ENCODE data around the gene FMN1. TPM values are rescaled to one million over a fixed set of nuclear protein-coding genes. Genes with fewer than 3 reads are reported as not detected.

FMN1 gene
- total and polyA plus RNA-seq, 2 of the 8 experiments (the other 6 are each of a cell fraction or from before 2014, with no cell fraction given): 0.27 to 3.7 TPM

GRCh38 chr15:32786906-32787305 lies 407.6 kb downstream of the FMN1 start:
- H3K27me3 ChIP-seq (replicated peaks in 1 of 4; ENCODE audit: control insufficient read depth in 3 of 4, extremely low read depth in 1 of 4, insufficient read depth in 3 of 4, low read length in 3 of 4): no peaks in the 10 kb centered on the region
- H3K56ac ChIP-seq (replicated peaks; ENCODE audit: insufficient read length, low read depth, low read length): no peak overlapping the region
- H3K79me1 ChIP-seq (ENCODE audit: low read depth, low read length): no peaks in the 10 kb centered on the region
- H2BK120ac ChIP-seq (replicated peaks; ENCODE audit: low read depth, low read length): no peak overlapping the region
- H3K4me2 ChIP-seq (ENCODE audit: insufficient read depth in 1 of 2, low read depth in 2 of 2, low read length in 2 of 2): no peak overlapping the region
- no peaks in the 10 kb centered on the region for H3K9me3 ChIP-seq (ENCODE audit: insufficient read depth in 2 of 2, low read depth in 1 of 2, low read length in 1 of 2)
- H3K36me3 ChIP-seq (ENCODE audit: control insufficient read depth in 2 of 4, insufficient read depth in 4 of 4, low read length in 3 of 4): no peaks in the 10 kb centered on the region
- no peak overlapping the region for H3K4ac ChIP-seq (replicated peaks; ENCODE audit: insufficient read length, low read depth, low read length)
- DNase-seq (ENCODE audit: low read depth in 1 of 2, low spot score in 2 of 2): no peak
- no peak overlapping the region for H3K18ac ChIP-seq (ENCODE audit: extremely low read depth, low read length)
- H3K79me2 ChIP-seq (ENCODE audit: control insufficient read depth in 1 of 2, insufficient read depth in 2 of 2, low read length in 2 of 2): no peaks in the 10 kb centered on the region
- H3K23ac ChIP-seq (ENCODE audit: insufficient read length): no peak overlapping the region
- peaks cover 0 to 7% (median 3%) of the 10 kb centered on the region in 4 experiments; a peak in 4 of 7 replicates for H3K4me1 ChIP-seq (replicated peaks in 1 of 4; ENCODE audit: control insufficient read depth in 3 of 4, insufficient read depth in 4 of 4, low read length in 3 of 4)
- H3K4me3 ChIP-seq (ENCODE audit: extremely low read depth in 1 of 4, insufficient read depth in 2 of 4, low read depth in 3 of 4, low read length in 4 of 4): no peak overlapping the region
- CTCF ChIA-PET (ENCODE audit: partially characterized antibody): interaction anchor here (1.2 to 1.3 kb wide), 3 partner anchors 8 to 149 kb away, joined by 3 read pairs; no protein-coding TSS in a partner anchor
- TF ChIP-seq CHD2 (IDR thresholded peaks at IDR 0.05; ENCODE audit: low read length): no peak
- TF ChIP-seq RAD21 (IDR thresholded peaks at IDR 0.05 in 1 of 2, conservative IDR thresholded peaks at IDR 0.05 in 1 of 2; ENCODE audit: low read depth in 2 of 2, low read length in 2 of 2): no peak
- no peak for TF ChIP-seq MAFK (IDR thresholded peaks at IDR 0.05; ENCODE audit: low read depth, low read length)
- no peak for TF ChIP-seq BACH1 (IDR thresholded peaks at IDR 0.05; ENCODE audit: low read length)
- no peak for TF ChIP-seq POLR2AphosphoS5 (IDR thresholded peaks at IDR 0.05; ENCODE audit: low read depth, low read length)
- TF ChIP-seq NRF1 (IDR thresholded peaks at IDR 0.05; ENCODE audit: low read depth, low read length): no peak
- H2AK5ac ChIP-seq (ENCODE audit: low read depth, low read length): no peak overlapping the region
- no peak overlapping the region for H2BK15ac ChIP-seq (ENCODE audit: low read length)
- FAIRE-seq: no peak
- H3K9ac ChIP-seq (replicated peaks in 1 of 4; ENCODE audit: extremely low read depth in 1 of 4, low read depth in 3 of 4, low read length in 3 of 4): no peak overlapping the region
- no peaks in the 10 kb centered on the region; the same call in 1 of the 2 replicates for H3K23me2 ChIP-seq (ENCODE audit: low read depth, low read length)
- H2AFZ ChIP-seq (ENCODE audit: low read length): no peak overlapping the region
- no peak overlapping the region for H4K8ac ChIP-seq (ENCODE audit: extremely low read depth, insufficient read depth, low read length)
- no peak overlapping the region for H2BK20ac ChIP-seq (ENCODE audit: low read length)
- no peaks in the 10 kb centered on the region for H4K20me1 ChIP-seq (replicated peaks in 1 of 2; ENCODE audit: control insufficient read depth in 1 of 2, insufficient read depth in 2 of 2, low read length in 2 of 2)
- 88% methylated on average over 7 of the region's 7 CpGs; no CpG with 5 or more reads in 1 of the 2 experiments for WGBS, 2 experiments (ENCODE audit: extremely low coverage in 1 of 2, insufficient coverage in 1 of 2, insufficient read length in 1 of 2, insufficient replicate concordance in 2 of 2, low coverage in 1 of 2, low lambda C conversion rate in 2 of 2, missing lambda C conversion rate in 1 of 2)
- no peak overlapping the region for H2BK12ac ChIP-seq (ENCODE audit: low read depth, low read length)
- no peak overlapping the region for H4K5ac ChIP-seq (ENCODE audit: insufficient read length, low read depth, low read length)
- no peak overlapping the region for H2BK5ac ChIP-seq (ENCODE audit: low read depth, low read length)
- no peak overlapping the region for H3K27ac ChIP-seq (ENCODE audit: low read depth, low read length)
- no peak overlapping the region for H4K91ac ChIP-seq (replicated peaks; ENCODE audit: insufficient read length, low read length)
- no peak overlapping the region for H3K14ac ChIP-seq (ENCODE audit: insufficient read length)
- POLR2A ChIA-PET (ENCODE audit: partially characterized antibody): no interaction called here
